SW480 (cell line): ENCODE results near the gene TTLL7.
"Not testable (repeated sequence)": the region's sequence is repeated elsewhere in the genome, so short reads cannot be mapped to it uniquely, and the experiment has no call there.

Experiments
- DNase-seq: peaks from one replicate; pipeline ENCODE4 v3.0.0-alpha.2; 2016; ENCODE audit warnings: low spot score

The TTLL7 gene

DNA sequence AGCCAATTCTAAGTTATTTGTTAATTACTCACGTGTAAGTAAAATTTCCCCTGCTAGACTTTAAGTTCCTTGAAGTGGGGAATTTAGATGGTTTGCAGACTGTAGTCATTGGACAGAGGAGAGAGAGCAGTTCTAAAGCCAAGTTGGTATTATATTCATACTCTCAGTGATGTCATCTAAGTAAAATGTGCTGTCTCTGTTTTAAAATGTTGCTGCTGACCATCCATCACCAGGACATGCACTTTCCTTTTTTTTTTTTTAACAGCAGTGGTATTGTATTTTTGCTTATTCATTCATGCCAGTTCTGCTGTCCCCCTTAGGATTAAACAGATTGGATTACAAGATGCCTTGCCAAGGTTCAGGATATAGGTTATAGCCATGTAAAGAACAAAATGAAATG, 2.3 kb downstream of the TTLL7 start:
- DNase-seq, result no peak

DNA sequence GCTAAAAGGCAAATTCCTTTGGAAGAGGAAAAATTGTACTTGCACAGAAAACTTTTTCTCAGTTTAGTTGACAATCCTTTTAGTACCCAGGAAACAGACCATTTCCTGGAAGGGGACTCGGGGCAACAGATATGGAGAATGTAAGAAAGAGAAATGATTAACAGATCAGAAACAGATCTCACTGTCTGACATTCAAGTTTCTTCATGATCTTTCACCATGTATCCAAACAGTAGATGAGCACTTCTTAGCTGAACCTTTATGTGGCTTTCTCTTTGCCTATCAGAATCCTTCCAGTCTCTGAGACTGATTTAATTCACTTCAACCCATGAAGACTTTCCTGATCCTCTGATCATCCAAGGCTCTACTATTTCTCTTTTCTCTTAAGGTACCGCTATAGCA, 2.7 kb downstream of the TTLL7 start:
- no peak for DNase-seq

- DNase-seq, result no peak
Observed at GRCh38 chr1:83995649-83996048, 3.3 kb downstream of the TTLL7 start.

DNA sequence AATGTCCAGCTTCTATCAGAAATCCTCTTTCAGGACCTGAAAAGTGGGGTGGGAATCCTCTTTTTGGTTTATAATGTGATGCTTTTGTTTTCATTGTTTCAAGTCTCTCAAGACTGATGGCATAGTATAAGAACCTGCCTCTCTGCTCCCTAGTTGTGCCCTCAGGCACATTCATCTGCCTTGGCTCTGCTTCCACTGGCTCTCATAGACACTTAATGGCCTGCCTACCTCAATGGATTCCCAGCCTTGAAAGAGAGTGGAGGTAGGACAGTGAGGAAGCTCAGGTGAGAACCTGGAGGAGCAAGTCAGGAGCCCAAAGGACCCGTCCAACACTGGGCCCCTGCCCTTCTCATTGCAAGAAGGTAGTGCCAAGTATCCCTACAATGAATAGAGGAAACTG, 4.8 kb downstream of the TTLL7 start:
- no peak for DNase-seq

GRCh38 chr1:83990734-83991133, 8.2 kb downstream of the TTLL7 start:
- DNase-seq, result no peak

DNA sequence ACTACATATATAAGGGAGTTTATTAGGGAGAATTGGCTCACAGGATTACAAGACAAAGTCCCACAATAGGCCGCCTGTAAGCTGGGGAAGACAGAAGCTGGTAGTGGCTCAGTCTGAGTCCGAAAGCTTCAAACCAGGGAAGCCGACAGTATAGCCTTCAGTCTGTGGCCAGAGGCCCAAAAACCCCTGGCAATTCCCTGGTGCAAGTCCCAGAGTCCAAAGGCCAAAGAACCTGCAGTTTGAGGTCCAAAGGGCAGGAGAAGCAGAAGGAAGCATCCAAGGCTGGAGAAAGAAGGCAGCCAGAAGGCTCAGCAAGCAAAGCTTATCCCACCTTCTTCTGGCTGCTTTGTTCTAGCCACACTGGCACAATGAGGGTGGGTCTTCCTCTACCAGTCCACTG, 13.9 kb downstream of the TTLL7 start:
- no peak for DNase-seq

GRCh38 chr1:83983918-83984317, 15.0 kb downstream of the TTLL7 start:
- not testable (repeated sequence) for DNase-seq

DNA sequence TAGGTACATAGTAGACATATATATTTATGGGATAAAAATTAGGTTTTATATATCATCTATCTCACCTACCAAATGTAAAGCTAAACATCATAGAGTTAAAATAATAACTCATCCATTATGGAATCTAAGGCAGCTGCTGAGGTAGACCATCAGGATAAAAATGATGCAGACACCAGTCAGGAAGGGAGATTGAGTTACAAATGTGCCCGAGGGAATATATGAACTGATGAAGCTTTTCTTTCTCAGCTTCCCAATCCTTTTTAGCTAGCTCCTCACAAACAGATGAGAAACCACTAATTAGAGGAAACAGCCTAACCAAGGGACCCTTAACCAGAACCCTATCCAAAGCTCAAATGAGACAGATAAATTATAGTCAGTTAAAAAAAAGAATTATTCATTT, 20.9 kb downstream of the TTLL7 start:
- no peak for DNase-seq

DNA sequence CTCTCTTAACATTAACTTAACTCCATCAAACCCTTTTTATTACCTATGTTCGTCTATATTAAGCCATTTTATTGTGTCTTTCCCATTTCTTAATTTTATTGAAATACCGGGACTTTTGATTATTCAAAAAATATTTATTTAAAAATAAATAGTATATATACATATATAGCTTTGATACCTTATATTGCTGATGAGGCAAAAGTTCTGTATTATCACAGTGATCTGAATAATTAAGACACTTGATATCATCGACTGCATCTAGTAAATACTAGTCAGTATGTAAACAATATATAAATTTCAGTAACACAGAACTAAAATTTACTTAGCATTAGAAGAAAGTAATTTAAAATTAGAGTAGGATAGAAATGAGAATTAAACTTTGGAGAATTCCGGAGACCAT, 22.0 kb downstream of the TTLL7 start:
- DNase-seq, result no peak

DNA sequence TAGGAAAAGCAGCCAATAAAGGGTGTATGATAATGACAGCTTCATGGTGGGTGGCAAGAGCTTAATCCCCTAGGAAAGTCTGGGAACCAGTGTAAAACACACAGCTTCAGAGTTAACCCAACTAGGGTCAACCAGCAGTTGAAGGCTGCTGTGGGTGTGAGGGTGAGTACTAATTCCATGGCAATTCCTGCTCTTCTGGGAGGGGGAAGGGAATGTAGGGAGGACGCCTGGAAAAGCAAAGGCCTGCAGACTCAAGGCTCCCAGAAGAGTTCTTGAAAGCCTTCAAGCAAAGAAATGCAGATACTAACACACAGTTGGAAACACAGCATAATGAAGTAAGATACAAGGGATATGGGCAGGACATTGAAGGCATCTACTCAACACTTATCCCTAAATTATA, 28.1 kb downstream of the TTLL7 start:
- no peak for DNase-seq

DNA sequence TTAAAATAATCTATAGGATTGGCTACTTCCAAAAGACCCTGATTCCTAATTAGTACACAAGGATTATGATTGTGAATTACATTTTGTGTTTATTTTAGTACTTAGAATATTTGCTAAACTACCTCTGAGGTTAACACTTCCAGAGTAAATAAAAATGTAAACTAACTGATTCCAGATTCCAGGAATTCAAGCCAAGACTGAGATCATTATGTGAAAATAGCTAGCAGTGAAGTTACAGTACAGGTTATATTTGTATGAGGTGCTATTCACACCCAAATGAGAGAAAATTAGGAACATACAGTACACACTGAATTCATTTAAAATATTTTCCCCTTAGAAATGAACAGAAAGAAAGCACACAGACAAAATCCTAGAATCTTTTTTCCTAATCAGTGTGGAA, 28.8 kb downstream of the TTLL7 start:
- no peak for DNase-seq

- DNase-seq, result no peak
Observed at GRCh38 chr1:83967336-83967735, 31.6 kb downstream of the TTLL7 start.

DNA sequence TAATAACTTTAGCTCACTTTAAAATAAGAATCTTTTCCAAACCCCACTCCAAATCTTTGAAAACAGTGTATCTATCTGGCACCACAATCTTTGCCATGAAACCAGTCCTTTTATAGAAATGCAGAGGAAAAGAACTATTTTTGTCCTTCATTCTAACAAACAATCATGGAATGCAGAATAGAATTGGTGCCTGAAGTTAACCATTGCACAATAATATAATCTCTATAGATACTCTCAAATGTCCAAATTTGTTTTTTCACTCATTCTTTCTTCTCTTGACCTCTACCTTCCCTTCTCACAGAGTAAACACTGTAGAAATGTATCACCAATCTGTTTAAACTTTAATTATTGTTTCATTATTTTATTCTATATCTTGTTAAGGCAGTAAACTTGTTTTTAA, 34.8 kb downstream of the TTLL7 start:
- no peak for DNase-seq

DNA sequence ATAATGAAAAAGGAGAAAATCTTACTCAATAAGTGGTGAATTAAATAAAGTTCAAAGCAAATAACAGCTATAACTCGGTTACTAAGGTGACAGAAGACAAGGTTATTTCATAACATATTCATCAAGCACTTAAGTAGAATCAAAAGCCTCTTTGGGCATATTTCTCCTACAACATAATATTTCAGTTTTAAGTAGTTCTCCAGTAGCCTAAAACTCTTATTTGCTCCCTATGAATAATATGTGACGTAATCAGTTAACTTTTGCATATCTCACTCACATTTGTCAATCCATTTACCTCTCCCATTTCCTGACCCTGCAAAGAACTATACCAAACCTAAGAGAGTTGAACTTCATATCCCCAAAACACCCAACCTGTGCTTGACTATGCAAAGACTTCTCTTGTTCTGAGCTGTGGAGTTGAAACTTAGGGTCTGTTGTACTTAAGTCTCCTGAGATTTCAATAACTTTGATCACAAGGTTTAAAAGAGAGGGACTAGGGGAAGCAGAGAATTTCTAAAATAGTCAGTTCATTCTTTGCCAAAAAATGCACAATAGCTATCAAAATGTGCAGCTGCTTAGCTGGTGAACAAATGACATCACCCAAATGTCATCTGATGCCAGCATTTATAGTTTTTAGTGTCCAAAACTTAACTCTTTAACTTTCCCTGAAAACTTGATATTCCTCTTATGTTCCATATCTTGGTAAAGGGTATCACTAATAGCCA, 37.2 kb downstream of the TTLL7 start:
- DNase-seq, result no peak

- no peak for DNase-seq
Observed at GRCh38 chr1:83960669-83961277, 38.2 kb downstream of the TTLL7 start.

- DNase-seq, result no peak
Observed at GRCh38 chr1:83959824-83960498, 39.0 kb downstream of the TTLL7 start.

- DNase-seq, result no peak
Observed at GRCh38 chr1:83958704-83959103, 40.2 kb downstream of the TTLL7 start.

DNA sequence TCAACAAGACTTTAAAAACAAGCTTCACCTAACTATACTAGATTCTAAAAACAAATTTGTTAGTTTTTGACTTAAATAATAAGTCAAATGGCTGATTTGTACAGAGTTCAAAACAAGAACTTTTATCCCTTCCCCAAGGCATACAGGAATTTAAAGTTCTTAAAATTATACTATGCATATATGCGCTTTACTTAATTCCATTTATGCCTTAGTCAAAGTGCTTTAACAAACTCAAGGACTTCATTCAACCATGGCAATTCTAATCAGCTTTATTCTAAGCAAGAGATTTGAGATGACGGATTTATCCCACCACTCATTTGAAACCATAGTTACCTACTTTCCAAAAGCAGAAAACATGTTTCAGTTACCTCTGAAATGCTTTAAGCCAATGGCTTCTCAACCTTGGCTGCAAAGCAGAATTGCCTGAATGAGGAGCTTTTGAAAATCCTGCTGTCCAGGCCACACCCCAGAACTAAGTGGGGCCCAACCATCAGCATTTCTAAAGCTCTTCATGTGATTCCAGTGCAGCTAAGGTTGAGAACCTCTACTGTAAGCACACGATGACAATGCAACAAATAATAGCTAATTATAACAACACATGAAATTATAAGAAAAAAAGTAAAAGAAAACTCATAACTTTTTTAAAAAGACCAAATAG, 44.6 kb downstream of the TTLL7 start:
- DNase-seq, result no peak

- DNase-seq, result no peak
Observed at GRCh38 chr1:83950106-83950661, 48.7 kb downstream of the TTLL7 start.

GRCh38 chr1:83942914-83943313, 56.0 kb downstream of the TTLL7 start:
- DNase-seq, result no peak

DNA sequence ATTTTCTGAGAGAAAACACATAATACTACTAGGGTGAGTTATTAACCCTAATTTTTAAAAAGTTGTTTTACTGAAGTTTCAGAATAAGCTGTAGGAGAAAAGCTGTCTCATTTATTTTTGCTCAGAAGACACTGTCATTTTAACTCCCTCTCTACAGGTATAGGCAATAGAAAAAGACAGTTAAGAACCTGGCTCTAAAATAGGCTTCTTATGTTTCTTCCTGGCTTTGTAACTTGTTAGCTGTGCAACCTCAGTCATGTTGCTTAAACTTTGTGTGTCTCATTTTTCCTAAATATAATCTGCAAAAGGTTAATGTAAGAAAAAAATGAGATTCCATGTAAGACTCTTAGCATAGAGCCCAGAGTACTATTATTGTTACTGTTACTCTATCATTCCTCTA, 64.4 kb downstream of the TTLL7 start:
- no peak for DNase-seq

GRCh38 chr1:83932693-83933092, 66.2 kb downstream of the TTLL7 start:
- no peak for DNase-seq

DNA sequence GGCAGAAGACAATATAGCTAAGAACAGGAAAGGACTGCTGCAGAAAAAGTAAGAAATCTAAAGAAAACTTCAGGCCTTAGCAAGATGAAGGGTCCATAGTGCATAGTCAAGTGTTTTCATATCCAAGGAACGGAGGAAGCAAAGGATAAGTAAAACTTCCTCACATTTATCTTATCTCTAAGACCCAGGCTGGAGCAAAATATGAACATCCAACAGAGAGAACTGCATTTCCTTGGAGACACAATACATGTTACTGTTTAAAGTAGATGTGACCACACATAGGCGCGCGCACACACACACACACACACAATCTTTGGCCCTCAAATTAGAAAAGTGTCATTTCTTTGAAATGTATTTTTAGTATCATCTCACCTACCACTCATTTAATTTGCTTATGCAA, 66.7 kb downstream of the TTLL7 start:
- DNase-seq, result no peak
